Subcutaneous abdominal adipose tissue (tissue), 5 donors: ENCODE data around the gene GDPD3.

Experiments used
- H3K27ac ChIP-seq: one replicate; pipeline ENCODE4 v1.7.0; 2013; ENCODE audit warnings: low read depth, mild to moderate bottlenecking, inconsistent platforms, low read length, moderate library complexity
- H3K27me3 ChIP-seq, 5 donors: one replicate each; pipeline ENCODE4 v1.7.0; 2013; ENCODE audit warnings: low read length in 5 of 5, inconsistent platforms in 1 of 5; ENCODE audit not compliant: control insufficient read depth in 5 of 5, insufficient read depth in 4 of 5
- H3K36me3 ChIP-seq, 5 donors: one replicate each; pipeline ENCODE4 v1.7.0; 2013; ENCODE audit warnings: low read length in 5 of 5; ENCODE audit not compliant: control insufficient read depth in 5 of 5, insufficient read depth in 5 of 5
- H3K4me1 ChIP-seq, 5 donors: one replicate each; pipeline ENCODE4 v1.7.0; 2013; ENCODE audit warnings: low read length in 5 of 5, mild to moderate bottlenecking in 3 of 5, moderate library complexity in 1 of 5; ENCODE audit not compliant: control insufficient read depth in 5 of 5, insufficient read depth in 5 of 5
- H3K4me3 ChIP-seq, 5 donors: one replicate each; pipeline ENCODE4 v1.7.0; 2013; ENCODE audit warnings: low read length in 5 of 5, low read depth in 1 of 5
- H3K9ac ChIP-seq, 5 donors: one replicate each; pipeline ENCODE4 v1.7.0; 2013; ENCODE audit warnings: low read length in 5 of 5, mild to moderate bottlenecking in 4 of 5, moderate library complexity in 3 of 5
- H3K9me3 ChIP-seq, 5 donors: one replicate each; pipeline ENCODE4 v1.7.0; 2013; ENCODE audit warnings: low read length in 5 of 5; ENCODE audit not compliant: control insufficient read depth in 5 of 5
- donor health status: healthy.
- donor health status: healthy.
- donor health status: healthy.
- donor health status: healthy.
- donor health status: healthy.

GDPD3 gene

DNA sequence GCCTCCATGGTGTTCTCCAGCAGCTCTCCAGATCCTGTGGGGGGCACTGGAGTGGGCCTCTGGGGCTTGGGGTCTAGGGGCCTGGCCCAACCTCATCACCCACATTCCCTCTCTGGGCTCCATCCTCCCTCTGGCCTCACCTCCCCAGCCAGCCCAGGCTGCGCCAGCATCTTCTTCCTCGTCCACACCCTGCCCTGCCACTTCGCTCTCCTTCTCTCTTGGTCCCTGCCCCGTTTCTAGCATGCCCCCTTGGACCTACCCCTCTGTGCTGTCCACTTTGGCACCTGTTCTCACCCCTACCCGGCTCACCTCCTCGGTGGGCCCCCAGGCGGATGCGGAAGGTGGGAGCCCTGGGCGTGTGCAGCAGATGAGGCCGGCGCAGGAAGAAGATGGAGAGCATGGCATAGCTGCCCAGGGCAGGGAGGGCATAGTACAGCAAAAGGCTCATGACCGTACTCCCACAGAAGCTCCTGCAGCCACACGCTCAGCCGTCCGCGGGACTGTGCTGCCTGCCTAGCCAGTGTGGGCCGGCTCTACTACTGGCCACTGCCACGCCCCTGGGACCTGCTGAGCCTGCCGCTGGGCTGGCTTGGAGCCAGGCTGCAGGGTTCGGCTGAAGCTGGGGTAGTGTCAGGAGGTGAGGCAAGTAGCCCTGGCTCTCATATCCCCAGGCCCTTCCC, at the start of gene GDPD3:
GDPD3 (minus strand) TSS at position 507 of the 680 bp plus-strand sequence; CDS start at position 448, 59 bp downstream.
- H3K4me3 ChIP-seq = no peak within 1 kb of the TSS
- H3K36me3 ChIP-seq = peaks cover 0 to 87% (median 58%) of the 10 kb centered on the region in 5 donors
- H3K9ac ChIP-seq = peak within 1 kb of the TSS in 3 of 5 donors; percentile 13 to 35 (median 27)
- H3K27ac ChIP-seq = peak within 1 kb of the TSS; percentile 37
- H3K9me3 ChIP-seq = no peaks in the 10 kb centered on the region
- no peaks in the 10 kb centered on the region for H3K27me3 ChIP-seq
- peaks cover 2 to 28% (median 24%) of the 10 kb centered on the region in 5 donors for H3K4me1 ChIP-seq

- H3K27ac ChIP-seq = no peak overlapping the region
- no peaks in the 10 kb centered on the region for H3K27me3 ChIP-seq
- no peak overlapping the region for H3K9ac ChIP-seq
- H3K9me3 ChIP-seq = no peaks in the 10 kb centered on the region
- H3K4me3 ChIP-seq = no peak overlapping the region
- H3K36me3 ChIP-seq = no peaks in the 10 kb centered on the region
- peaks cover 0 to 5% (median 0%) of the 10 kb centered on the region in 5 donors for H3K4me1 ChIP-seq
Observed at GRCh38 chr16:30157214-30157613, 43.9 kb upstream of the GDPD3 start.

DNA sequence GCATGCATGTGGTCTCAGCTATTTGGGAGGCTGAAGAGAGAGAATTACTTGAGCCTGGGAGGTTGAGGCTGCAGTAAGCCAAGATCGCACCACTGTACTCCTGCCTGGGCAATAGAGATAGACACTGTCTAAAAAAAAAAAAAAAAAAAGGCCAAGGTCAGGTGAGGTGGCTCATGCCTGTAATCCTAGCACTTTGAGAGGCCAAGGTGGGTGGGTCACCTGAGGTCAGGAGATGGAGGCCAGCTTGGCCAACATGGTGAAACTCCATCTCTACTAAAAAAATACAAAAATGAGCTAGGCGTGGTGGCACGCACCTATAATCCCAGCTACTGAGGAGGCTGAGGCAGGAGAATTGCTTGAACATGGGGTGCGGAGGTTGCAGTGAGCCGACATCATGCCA, 41.9 kb upstream of the GDPD3 start:
- Histone ChIP-seq H3K27me3 (no peaks in the 10 kb centered on the region), H3K9ac (no peak overlapping the region), H3K9me3 (no peaks in the 10 kb centered on the region), H3K27ac (no peak overlapping the region), H3K4me3 (no peak overlapping the region), H3K4me1 (peaks cover 0 to 5% (median 0%) of the 10 kb centered on the region in 5 donors), H3K36me3 (no peaks in the 10 kb centered on the region)

DNA sequence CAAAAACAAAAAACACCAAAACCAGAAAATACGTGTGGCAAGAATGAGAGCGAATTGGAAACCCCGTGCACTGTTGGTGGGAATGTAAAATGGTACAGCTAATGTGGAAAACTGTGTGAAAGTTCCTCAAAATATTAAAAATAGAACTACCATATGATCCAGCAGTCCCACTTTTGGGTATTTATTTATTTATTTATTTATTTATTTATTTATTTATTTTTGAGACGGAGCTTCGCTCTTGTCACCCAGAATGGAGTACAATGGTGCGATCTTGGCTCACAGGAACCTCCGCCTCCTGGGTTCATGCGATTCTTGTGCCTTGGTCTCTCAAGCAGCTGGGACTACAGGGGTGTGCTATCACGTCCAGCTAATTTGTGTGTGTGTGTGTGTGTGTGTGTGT, 39.2 kb upstream of the GDPD3 start:
- H3K9me3 ChIP-seq = peaks cover 0 to 11% (median 3%) of the 10 kb centered on the region in 5 donors
- no peaks in the 10 kb centered on the region for H3K27me3 ChIP-seq
- H3K27ac ChIP-seq = no peak overlapping the region
- H3K9ac ChIP-seq = no peak overlapping the region
- H3K4me3 ChIP-seq = no peak overlapping the region
- H3K4me1 ChIP-seq = peaks cover 0 to 3% (median 0%) of the 10 kb centered on the region in 5 donors
- no peaks in the 10 kb centered on the region for H3K36me3 ChIP-seq

DNA sequence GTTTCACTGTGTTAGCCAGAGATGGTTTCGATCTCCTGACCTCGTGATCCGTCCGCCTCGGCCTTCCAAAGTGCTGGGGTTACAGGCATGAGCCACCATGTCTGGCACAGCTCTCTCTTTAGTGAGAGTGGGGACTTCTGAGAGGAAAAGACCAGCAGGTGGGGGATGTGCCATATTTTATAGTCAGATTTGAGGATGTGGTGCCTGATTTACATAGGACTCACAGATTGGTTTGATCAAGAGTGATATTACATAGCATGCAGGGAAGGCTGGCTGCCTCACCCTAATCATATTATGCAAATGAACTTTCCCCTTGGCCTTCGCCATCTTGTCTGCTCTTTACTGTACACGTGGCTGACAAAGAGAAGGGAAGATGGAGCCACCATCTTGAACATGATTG, 37.8 kb upstream of the GDPD3 start:
- Histone ChIP-seq H3K9ac (no peak overlapping the region), H3K27ac (no peak overlapping the region), H3K36me3 (no peaks in the 10 kb centered on the region), H3K9me3 (peaks cover 0 to 11% (median 3%) of the 10 kb centered on the region in 5 donors), H3K4me1 (peaks cover 0 to 3% (median 0%) of the 10 kb centered on the region in 5 donors), H3K4me3 (no peak overlapping the region), H3K27me3 (no peaks in the 10 kb centered on the region)

GRCh38 chr16:30149250-30149930, 36.1 kb upstream of the GDPD3 start:
- Histone ChIP-seq H3K9me3 (peaks cover 0 to 11% (median 3%) of the 10 kb centered on the region in 5 donors), H3K27me3 (no peaks in the 10 kb centered on the region)

GRCh38 chr16:30147843-30148510, 34.6 kb upstream of the GDPD3 start:
- Histone ChIP-seq H3K4me1 (peaks cover 0 to 3% (median 0%) of the 10 kb centered on the region in 5 donors), H3K36me3 (no peaks in the 10 kb centered on the region), H3K9me3 (peaks cover 0 to 11% (median 3%) of the 10 kb centered on the region in 5 donors), H3K27ac (no peak overlapping the region), H3K4me3 (no peak overlapping the region), H3K27me3 (no peaks in the 10 kb centered on the region), H3K9ac (no peak overlapping the region)

More at GRCh38 chr16:30149250-30149930, 36.1 kb upstream of the GDPD3 start:
- Histone ChIP-seq H3K9ac (no peak overlapping the region), H3K36me3 (no peaks in the 10 kb centered on the region), H3K4me3 (no peak overlapping the region), H3K27ac (no peak overlapping the region), H3K4me1 (peaks cover 0 to 3% (median 0%) of the 10 kb centered on the region in 5 donors)

DNA sequence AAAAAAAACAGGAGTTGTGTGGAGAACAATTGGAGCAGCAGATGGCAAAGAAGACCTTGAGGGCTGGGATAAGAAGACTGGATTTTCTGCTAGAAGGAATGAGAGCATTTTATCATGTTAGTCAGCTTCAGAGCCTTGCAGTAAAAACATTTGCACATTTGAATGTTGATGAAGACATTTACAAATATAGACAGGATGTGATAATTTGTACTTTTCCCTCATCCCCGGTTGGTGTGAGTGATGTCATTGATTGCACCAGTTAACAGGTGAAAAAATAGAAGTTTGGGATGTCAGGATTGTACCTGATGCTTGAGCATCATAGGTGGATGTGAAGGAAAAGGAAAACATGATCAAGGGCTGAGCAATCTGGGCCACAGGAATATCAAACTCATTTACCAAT, 32.3 kb upstream of the GDPD3 start:
- no peaks in the 10 kb centered on the region for H3K27me3 ChIP-seq
- H3K4me1 ChIP-seq = peaks cover 0 to 3% (median 0%) of the 10 kb centered on the region in 5 donors
- H3K4me3 ChIP-seq = no peak overlapping the region
- H3K9ac ChIP-seq = no peak overlapping the region
- peaks cover 0 to 11% (median 3%) of the 10 kb centered on the region in 5 donors for H3K9me3 ChIP-seq
- H3K27ac ChIP-seq = no peak overlapping the region
- no peaks in the 10 kb centered on the region for H3K36me3 ChIP-seq

DNA sequence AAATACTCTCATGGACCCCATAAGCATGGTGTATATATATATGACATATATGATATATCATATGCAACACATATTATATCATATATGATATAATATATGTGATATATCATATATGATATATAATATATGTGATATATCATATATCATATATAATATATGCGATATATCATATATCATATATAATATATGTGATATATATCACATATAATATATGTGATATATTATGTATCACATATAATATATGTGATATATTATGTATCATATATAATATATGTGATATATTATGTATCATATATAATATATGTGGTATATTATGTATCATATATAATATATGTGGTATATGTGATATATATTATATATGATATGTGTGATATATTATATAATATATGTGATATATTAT, 31.6 kb upstream of the GDPD3 start:
- H3K36me3 ChIP-seq = no peaks in the 10 kb centered on the region

DNA sequence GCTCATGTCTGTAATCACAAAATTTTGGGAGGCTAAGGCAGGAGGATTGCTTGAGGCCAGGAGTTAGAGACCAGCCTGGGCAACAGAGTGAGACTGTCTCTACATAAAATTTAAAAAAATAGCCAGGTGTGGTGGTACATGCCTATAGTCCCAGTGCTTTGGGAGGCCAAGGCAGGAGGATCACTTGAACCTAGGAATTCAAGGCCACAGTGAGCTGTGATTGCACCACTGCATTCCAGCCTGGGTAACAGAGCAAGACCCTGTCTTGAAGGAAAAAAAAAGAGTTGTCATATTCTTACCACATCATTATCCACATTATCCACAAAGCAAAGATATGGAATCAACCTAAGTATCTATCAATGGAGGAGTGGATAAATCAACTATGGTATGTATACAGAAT, 30.7 kb upstream of the GDPD3 start:
- H3K27me3 ChIP-seq = no peaks in the 10 kb centered on the region
- no peaks in the 10 kb centered on the region for H3K36me3 ChIP-seq
- H3K4me1 ChIP-seq = peaks cover 0 to 6% (median 0%) of the 10 kb centered on the region in 5 donors
- no peak overlapping the region for H3K4me3 ChIP-seq
- no peak overlapping the region for H3K9ac ChIP-seq
- peaks cover 0 to 3% (median 0%) of the 10 kb centered on the region in 5 donors for H3K9me3 ChIP-seq
- H3K27ac ChIP-seq = no peak overlapping the region

More for the DNA sequence above, 31.6 kb upstream of the GDPD3 start:
- Histone ChIP-seq H3K27me3 (no peaks in the 10 kb centered on the region), H3K4me1 (peaks cover 0 to 3% (median 0%) of the 10 kb centered on the region in 5 donors), H3K4me3 (no peak overlapping the region), H3K9me3 (peaks cover 0 to 11% (median 3%) of the 10 kb centered on the region in 5 donors), H3K9ac (no peak overlapping the region), H3K27ac (no peak overlapping the region)
